ENCODE results near the gene NTM.
"Not testable (repeated sequence)": the region's sequence is repeated elsewhere in the genome, so short reads cannot be mapped to it uniquely, and the experiment has no call there.

The NTM gene

DNA sequence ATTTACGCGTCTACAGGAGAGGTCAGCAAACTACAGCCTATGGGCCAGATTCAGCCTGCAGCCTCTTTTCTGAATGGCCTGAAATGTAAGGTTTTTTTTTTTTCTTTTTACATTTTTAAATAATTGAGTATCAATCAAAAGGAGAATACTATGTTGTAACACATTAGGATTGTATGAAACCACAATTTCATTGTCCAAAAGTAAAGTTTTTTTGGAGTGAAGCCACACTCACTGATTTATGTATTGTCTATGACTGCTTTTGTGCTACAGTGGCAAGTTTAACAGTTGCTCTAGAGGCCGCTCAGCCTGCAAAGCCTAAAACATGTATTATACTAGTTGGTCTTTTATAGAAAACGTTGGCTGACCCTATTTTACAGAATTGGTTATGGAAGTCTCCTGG, 923.2 kb downstream of the NTM start:
- in situ Hi-C loops (cut with HindIII; ENCODE audit: low sequenced_read_pairs), result no loop called here

DNA sequence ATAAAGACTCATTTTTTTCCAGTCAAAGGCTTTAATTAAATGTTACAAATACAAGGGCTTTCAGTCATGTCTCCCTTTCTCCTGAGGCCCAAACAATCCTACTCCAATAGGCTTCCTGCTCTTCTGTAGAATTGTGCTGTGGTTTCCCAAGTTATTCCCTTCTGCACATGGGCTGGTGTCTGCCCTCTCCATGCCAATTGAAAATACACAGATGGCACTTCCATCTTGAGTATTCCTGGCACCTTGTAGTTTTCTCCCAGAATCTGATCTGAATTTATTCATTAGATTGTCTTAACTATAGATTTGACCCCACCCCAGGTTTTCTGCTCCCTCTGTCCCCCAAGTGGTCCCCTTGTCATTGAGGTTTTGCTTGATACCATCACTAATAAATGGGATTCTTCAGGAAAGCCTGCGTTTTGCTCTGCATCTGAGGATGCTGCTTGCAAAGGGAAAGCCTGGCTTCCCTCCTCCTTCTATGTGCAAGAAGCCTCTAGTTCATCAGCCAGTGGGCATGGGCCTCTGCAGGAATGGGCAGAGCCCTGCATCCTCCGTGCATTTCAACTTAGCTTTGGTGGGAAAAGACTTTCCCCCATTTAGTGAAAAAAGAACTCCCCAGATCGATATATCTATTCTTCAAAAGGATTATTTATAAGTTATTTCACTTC, 926.7 kb downstream of the NTM start:
- in situ Hi-C loops (cut with HindIII; ENCODE audit: low sequenced_read_pairs), result no loop called here

GRCh38 chr11:132298357-132298756, 927.9 kb downstream of the NTM start:
- in situ Hi-C loops (cut with HindIII; ENCODE audit: low sequenced_read_pairs), result no loop called here

DNA sequence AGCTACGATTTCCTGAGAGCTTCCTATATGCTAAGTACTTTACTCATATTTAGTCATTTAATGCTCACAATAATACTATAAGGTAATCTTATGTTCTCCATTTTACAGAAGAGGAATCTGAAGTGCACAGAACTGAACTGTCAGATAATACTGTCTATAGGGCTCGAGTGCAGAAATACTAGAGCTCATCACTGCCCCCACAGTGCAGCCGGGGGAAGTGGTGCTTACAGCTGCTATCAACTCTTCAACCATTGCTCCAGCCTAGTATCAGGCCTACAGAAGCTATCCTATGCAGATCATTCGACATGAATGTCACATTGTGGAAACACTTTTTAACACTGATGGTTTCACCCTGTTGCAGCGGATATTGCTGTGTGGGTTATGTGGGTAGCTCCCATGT, 929.9 kb downstream of the NTM start:
- in situ Hi-C loops (cut with HindIII; ENCODE audit: low sequenced_read_pairs), result no loop called here

DNA sequence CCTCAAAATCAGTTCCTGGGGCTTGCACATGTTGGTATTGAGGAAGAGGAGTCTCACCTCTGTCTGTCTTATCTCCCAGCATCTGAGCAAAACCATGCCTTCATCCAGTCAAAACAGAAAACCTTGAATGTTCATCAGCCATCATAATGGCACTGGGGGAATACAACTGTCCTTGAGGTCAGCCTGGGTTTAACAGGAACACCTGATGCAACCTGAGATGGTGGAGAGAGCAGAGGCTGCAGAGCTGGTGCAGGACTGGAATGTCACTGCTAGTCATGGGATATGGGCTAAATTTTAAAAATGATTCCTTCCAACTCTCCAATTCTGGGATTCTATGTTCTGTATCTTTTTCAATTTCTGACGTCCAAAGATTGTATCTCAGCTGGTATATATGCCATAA, 931.0 kb downstream of the NTM start:
- in situ Hi-C loops (cut with HindIII; ENCODE audit: low sequenced_read_pairs), result no loop called here

- in situ Hi-C loops (cut with HindIII; ENCODE audit: low sequenced_read_pairs), result no loop called here
These were observed 931.5 kb downstream of the NTM start for GRCh38 chr11:132301900-132302299.

DNA sequence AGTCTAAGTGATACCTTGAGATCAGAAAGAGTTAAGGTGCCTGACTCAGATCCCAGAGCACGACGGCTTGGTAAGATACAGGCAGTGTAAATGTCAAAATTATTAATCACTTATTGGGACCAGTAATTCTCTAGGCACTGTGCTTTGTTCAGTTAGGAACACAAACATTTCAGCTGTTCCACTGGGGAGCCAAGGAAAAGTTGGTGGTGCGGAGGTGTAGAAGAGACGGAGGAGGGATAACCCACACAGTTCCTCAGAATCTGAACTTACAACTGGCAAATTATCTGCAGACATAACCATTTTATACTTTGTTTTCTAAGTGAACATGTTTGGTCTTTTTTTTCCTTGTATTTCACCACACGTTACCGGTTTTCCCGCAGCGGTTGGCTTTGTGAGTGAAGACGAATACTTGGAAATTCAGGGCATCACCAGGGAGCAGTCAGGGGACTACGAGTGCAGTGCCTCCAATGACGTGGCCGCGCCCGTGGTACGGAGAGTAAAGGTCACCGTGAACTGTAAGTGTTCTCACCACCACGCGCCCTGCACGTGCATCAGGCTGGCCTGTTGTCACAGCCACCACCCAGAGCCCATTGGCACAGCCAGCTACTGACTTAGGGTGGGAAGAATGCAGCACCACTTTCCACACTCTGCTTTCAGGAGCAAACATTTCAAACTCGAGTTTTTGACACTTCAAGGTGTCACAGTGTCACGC, 937.0 kb downstream of the NTM start:
- in situ Hi-C loops (cut with HindIII; ENCODE audit: low sequenced_read_pairs), result no loop called here

DNA sequence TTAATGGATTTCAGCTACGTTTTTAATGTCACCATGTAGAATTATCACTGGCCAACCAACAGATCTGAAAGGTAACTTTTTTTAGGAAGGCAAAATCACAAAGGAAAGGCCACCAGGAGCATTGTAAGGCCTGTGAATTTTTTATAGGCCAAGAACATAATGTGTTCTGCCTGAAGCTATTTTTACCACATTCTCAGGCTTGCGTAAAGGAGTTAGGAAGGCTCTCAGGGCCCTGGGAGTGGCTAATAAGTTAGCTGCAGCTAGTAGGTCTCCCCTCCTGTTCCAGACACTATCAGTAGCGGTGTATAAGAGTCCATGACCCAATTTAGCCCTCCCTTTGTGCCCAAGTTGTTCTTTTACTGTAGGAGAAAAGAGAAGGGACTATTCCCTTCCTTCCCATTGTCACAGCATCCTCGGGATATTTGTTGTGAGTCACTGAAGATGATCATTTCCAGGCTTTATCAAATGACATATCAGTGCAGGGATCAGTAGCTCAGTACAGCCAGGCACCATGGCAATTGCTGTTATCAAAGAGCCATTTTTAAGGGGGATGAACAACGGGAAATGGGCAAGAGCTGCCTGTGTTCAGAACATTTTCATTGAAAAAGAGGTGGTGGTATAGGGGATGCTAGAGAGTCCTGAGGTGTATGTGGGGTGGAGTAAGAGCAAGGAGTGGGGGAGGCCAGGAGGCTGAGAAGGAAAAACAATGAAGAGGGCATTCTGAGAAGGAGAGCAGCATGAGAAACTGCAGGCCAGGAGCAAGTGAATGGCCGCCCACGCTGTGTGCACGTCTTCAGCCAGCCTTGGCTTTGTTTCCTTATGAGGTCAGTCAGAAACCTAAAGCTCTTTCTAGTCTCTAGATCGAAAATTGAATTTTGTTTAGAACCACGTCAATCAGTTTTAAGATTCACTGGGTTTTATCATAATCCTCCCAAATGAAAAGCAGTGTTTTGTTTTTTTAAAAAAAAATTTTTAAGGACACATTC, 940.3 kb downstream of the NTM start:
- in situ Hi-C loops (cut with HindIII; ENCODE audit: low sequenced_read_pairs), result no loop called here

DNA sequence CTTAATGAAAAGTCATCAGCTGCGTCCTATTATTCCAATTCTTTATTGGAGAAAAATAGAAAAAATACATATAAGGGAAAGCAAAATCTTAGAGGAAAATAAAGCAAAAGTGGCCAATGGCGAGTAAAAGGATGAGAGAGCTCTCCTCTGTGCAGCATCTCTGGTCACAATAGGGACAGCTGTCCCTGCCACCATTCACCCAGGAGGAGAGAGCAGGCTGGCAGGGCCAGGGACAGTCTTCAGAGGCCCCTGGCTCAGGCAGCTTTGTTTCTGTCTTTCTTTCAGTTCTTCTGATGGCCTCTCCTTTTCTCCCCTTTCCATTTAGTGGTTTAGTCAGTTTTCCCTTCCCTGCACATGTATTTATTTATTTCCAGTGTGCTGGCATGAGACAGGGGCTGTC, 941.3 kb downstream of the NTM start:
- in situ Hi-C loops (cut with HindIII; ENCODE audit: low sequenced_read_pairs), result no loop called here

DNA sequence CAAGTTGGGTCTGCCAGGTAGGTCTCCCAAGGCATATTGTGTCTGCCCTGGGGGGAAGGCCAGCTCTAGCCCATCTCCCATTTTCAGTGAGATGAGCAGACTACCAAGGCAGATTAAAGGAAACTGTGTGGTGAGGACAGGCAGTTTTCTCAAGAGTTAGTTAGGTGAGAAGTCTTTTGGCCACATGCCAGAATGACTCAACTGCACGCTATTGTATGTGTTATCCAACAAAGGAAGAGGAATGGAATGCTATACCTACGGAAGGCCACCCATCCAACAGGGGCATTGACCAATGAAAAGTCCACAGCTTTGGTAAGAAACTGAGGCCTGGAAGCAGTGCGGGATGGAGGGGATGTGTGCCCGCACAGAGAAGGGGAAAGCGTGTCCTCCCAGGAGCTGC, 941.7 kb downstream of the NTM start:
- in situ Hi-C loops (cut with HindIII; ENCODE audit: low sequenced_read_pairs), result no loop called here

DNA sequence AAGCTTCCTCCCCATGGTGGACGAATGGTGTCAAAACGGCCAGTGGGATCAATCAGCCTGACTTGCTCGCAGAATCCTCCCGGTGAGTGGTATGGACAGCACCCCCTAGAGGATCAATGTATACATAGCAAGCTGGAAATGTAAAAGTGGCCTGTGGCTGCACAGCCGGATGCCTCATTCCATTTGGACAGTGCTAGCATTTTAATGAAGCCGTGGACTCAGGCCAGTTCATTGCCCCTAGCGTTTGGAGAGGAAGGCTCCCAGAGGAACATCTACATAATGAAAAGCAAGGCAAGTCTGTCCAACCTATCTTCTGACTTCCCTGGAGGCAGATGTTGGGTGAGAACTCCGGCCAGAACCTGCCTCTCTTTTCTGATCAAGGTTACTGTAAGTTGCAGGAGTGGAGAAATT, 942.3 kb downstream of the NTM start:
- in situ Hi-C loops (cut with HindIII; ENCODE audit: low sequenced_read_pairs), result no loop called here

- in situ Hi-C loops (cut with HindIII; ENCODE audit: low sequenced_read_pairs), result no loop called here
These were observed 944.6 kb downstream of the NTM start for GRCh38 chr11:132314911-132315455.

GRCh38 chr11:132315696-132316095, 945.3 kb downstream of the NTM start:
- in situ Hi-C loops (cut with HindIII; ENCODE audit: low sequenced_read_pairs), result no loop called here

DNA sequence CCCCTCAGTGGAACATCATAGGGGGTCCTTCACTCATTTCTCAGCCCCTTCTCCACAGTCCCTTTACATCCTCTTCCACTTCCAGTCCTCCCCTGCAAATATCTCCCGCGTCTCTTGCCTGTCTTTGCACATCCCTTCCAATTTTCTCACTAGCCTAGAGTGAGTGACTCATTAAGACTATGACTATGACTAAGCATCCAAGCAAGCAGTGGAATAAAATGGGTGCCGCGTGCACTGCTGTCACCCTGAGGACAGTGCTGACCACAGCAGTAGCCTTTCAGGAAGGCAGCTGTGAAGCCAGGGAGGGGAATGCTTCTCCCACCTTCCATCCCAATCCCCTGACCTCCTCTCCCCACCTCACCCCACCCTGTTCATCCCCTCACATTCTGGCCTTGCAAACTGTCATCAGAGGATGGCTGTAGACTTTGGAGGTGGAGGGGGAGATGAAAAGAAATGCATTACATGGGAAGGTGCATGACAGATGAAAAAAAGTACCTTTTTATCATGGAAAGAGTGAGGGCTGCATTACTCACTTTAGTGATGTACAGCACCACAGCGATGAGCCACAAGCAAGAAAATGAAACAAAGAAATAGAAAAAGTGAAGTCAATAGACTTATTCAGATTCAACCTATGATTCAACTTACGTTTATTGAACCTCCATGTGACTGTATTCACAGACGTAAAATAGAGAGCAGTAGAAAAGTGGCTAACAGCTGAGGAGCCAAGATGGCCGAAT, 948.2 kb downstream of the NTM start:
- in situ Hi-C loops (cut with HindIII; ENCODE audit: low sequenced_read_pairs), result no loop called here

GRCh38 chr11:132319419-132319818, 949.0 kb downstream of the NTM start:
- in situ Hi-C loops (cut with HindIII; ENCODE audit: low sequenced_read_pairs), result not testable (repeated sequence)

DNA sequence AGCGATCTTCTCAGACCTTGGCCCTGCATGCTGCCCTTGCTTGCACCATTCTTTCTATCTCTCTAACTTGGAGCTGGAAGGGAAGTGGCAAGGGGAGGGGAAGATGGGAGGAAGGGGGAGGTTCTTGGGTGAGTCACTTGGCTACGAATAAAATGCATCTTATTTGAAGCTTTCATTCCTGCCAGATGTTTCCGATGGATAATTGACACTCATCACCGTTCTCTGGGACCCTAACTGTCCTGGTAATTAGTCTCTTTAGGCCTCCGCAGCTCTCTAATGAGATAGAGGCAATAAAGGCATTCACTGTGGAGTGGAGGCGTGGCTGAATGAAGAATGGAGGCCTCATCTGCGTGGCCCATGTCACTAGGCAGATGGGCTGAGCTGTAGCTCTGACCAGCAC, 960.1 kb downstream of the NTM start:
- in situ Hi-C loops (cut with HindIII; ENCODE audit: low sequenced_read_pairs), result no loop called here

DNA sequence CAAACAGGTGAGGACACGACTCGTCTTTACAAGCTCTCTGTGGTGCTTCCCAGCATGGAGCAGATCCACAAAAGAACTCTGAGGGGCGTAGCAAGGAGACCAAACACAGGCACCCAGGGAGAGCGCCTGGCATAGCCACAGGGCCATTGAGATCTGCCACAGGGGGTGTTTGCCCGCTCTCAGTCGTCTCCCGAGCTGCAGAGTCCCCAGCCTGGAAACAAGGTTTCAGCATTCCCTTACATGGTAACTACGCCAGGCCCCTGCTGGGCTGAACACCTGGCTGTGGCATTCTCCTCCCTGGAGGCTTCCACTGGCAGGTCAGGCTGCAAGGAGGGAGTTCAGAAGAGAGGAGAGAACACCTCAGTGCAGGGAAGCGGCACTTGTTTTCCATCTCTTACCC, 962.1 kb downstream of the NTM start:
- in situ Hi-C loops (cut with HindIII; ENCODE audit: low sequenced_read_pairs), result no loop called here

DNA sequence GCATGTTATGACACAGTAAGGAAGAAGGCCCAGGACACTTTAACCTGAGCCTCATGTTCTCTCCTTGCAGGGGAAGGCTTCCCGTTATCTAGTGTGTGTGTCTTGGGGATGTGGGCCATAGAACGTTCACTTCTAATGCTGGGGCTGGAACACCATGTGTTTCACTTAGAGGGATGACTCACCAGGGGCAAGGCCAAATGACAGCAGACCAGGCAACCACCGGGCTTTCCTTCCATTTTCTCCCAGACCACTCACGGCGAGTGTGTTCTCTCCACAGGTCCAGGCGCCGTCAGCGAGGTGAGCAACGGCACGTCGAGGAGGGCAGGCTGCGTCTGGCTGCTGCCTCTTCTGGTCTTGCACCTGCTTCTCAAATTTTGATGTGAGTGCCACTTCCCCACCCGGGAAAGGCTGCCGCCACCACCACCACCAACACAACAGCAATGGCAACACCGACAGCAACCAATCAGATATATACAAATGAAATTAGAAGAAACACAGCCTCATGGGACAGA, 964.4 kb downstream of the NTM start:
- in situ Hi-C loops (cut with HindIII; ENCODE audit: low sequenced_read_pairs), result no loop called here

DNA sequence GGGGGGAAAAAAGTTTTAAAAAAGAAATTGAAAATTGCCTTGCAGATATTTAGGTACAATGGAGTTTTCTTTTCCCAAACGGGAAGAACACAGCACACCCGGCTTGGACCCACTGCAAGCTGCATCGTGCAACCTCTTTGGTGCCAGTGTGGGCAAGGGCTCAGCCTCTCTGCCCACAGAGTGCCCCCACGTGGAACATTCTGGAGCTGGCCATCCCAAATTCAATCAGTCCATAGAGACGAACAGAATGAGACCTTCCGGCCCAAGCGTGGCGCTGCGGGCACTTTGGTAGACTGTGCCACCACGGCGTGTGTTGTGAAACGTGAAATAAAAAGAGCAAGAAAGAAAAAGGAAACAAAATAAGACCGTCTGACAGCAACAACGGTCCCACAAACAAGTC, 964.9 kb downstream of the NTM start:
- in situ Hi-C loops (cut with HindIII; ENCODE audit: low sequenced_read_pairs), result no loop called here

DNA sequence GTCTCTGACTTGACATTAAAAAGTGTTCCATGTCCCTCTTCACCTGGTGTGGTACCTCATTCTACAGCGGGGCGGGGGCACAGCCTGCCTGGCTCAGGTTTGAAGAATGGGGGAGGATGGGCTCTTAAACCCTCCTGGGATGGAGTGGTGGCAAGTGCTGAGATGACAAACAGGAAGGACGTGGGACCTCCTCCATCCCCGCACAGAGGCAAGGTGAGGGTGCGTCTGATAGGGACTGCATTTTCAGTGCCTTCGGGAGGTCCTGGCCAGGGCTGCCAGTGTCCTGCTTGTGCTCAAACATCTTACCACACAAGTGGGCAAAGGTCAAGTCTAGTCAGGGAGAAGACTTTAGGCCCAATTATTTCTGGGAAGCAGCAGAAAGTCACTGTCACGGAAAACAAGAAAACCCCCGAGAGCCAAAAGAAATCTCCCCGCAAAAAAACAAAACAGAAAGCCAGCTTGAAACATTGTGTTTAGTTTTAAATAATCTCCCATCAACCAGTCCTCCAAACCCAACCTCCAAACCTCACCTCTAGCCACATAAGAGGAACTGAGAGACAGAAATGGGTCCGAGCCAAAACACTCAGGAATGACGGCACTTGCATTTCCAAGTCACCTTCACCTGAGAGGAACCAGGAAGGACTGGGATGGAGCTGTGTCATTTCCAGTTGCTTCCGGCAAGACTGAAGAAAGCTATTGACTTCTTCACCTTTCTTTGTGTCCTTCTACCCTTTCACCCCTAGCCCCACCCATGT, 966.5 kb downstream of the NTM start:
- in situ Hi-C loops (cut with HindIII; ENCODE audit: low sequenced_read_pairs), result no loop called here
